IMR-90 (cell line): ENCODE measurements around the gene AHNAK2. TPM values are rescaled to one million over a fixed set of nuclear protein-coding genes. Genes with fewer than 3 reads are reported as not detected.

Experiments
- ATAC-seq: fragments of 200-7000 bp; cut with Tn5 transposase; 2 replicates; pipeline ENCODE4 v1.9.1; 2020; ENCODE audit warnings: low read depth, mild to moderate bottlenecking, moderate library complexity
- BruUV-seq: library from RNA; stranded (reverse); fragments of 400-500 nt; replicated peaks from 2 replicates; lab custom pipeline; 2021; lab: Mats Ljungman, UMichigan
- CTCF ChIA-PET: fragments of 300-600 bp; formaldehyde crosslinking; extraction: SDS; loops from one replicate; lab custom pipeline; 2021; ENCODE audit warnings: antibody characterized with exemption; lab: Yijun Ruan, JAX
- POLR2A ChIA-PET: fragments of 300-600 bp; sonication (Branson Sonifier 250); formaldehyde crosslinking; loops from one replicate; lab custom pipeline; 2022; ENCODE audit warnings: antibody characterized with exemption; ENCODE audit not compliant: unreplicated experiment; lab: Charles Lee
- DNase-seq: peaks from one replicate; pipeline ENCODE4 v3.0.0; 2013
- H2AFZ ChIP-seq: replicated peaks from 2 replicates; pipeline ENCODE3; 2013; ENCODE audit warnings: low read length, mild to moderate bottlenecking; ENCODE audit not compliant: poor library complexity
- H2AK5ac ChIP-seq: 2 replicates; pipeline ENCODE4 v1.6.1; 2013; ENCODE audit warnings: low read depth, low read length, inconsistent platforms
- H2AK9ac ChIP-seq: replicated peaks from 2 replicates; pipeline ENCODE3; 2013; ENCODE audit warnings: mild to moderate bottlenecking, low read depth, low read length, moderate library complexity; ENCODE audit not compliant: poor library complexity
- H2BK120ac ChIP-seq: 2 replicates; pipeline ENCODE4 v1.6.1; 2013; ENCODE audit warnings: low read depth, low read length, inconsistent platforms
- H2BK15ac ChIP-seq: 3 replicates; pipeline ENCODE4 v1.6.1; 2013; ENCODE audit warnings: low read depth, low read length, inconsistent platforms
- H2BK20ac ChIP-seq: 2 replicates; pipeline ENCODE4 v1.6.1; 2013; ENCODE audit warnings: low read depth, mild to moderate bottlenecking, inconsistent platforms, low read length, moderate library complexity
- H2BK5ac ChIP-seq: 2 replicates; pipeline ENCODE4 v1.6.1; 2013; ENCODE audit warnings: mild to moderate bottlenecking, low read depth, low read length, inconsistent platforms; ENCODE audit not compliant: poor library complexity, severe bottlenecking
- H3K14ac ChIP-seq: replicated peaks from 2 replicates; pipeline ENCODE4 v1.6.1; 2013; ENCODE audit warnings: low read depth, low read length, inconsistent platforms
- H3K18ac ChIP-seq: 2 replicates; pipeline ENCODE4 v1.6.1; 2013; ENCODE audit warnings: low read depth, low read length, control low read depth
- H3K23ac ChIP-seq: 2 replicates; pipeline ENCODE4 v1.6.1; 2013; ENCODE audit warnings: low read depth, low read length, inconsistent platforms
- H3K27ac ChIP-seq: 2 replicates; pipeline ENCODE4 v1.5.1; 2013; ENCODE audit warnings: mild to moderate bottlenecking, control low read depth, low read length; ENCODE audit not compliant: insufficient read depth
- H3K27me3 ChIP-seq: 2 replicates; pipeline ENCODE4 v1.6.1; 2013; ENCODE audit warnings: low read length; ENCODE audit not compliant: control insufficient read depth, insufficient read depth
- H3K36me3 ChIP-seq: 2 replicates; pipeline ENCODE4 v1.6.1; 2013; ENCODE audit warnings: low read length, mixed read lengths; ENCODE audit not compliant: control insufficient read depth, insufficient read depth
- H3K4ac ChIP-seq: 2 replicates; pipeline ENCODE4 v1.6.1; 2013; ENCODE audit warnings: low read depth, low read length, inconsistent platforms
- H3K4me1 ChIP-seq: 2 replicates; pipeline ENCODE4 v1.6.1; 2013; ENCODE audit warnings: low read length, mixed read lengths; ENCODE audit not compliant: control insufficient read depth, insufficient read depth
- H3K4me2 ChIP-seq: 2 replicates; pipeline ENCODE4 v1.6.1; 2013; ENCODE audit warnings: low read depth, mild to moderate bottlenecking, control low read depth, low read length, moderate library complexity
- H3K4me3 ChIP-seq: 2 replicates; pipeline ENCODE4 v1.5.1; 2013; ENCODE audit warnings: low read depth, mild to moderate bottlenecking, control low read depth, low read length, moderate library complexity; ENCODE audit not compliant: insufficient read depth
- H3K56ac ChIP-seq: 2 replicates; pipeline ENCODE4 v1.6.1; 2013; ENCODE audit warnings: low read length, inconsistent platforms; ENCODE audit not compliant: insufficient read depth; ENCODE audit errors: extremely low read depth
- H3K79me1 ChIP-seq, 2 experiments: 2 replicates each; pipeline ENCODE4 v1.6.1; 2013; ENCODE audit warnings: low read length in 2 of 2, inconsistent platforms in 1 of 2, low read depth in 1 of 2
- H3K9ac ChIP-seq: 2 replicates; pipeline ENCODE4 v1.6.1; 2013; ENCODE audit warnings: low read depth, low read length, control low read depth
- H3K9me1 ChIP-seq: 2 replicates; pipeline ENCODE4 v1.6.1; 2013; ENCODE audit warnings: low read length, inconsistent platforms; ENCODE audit not compliant: insufficient read depth
- H3K9me3 ChIP-seq: 2 replicates; pipeline ENCODE4 v1.6.1; 2013; ENCODE audit warnings: low read length; ENCODE audit not compliant: control insufficient read depth, insufficient read depth
- H4K20me1 ChIP-seq: 2 replicates; pipeline ENCODE4 v1.6.1; 2013; ENCODE audit warnings: low read length, inconsistent platforms; ENCODE audit not compliant: insufficient read depth
- H4K5ac ChIP-seq: 2 replicates; pipeline ENCODE4 v1.6.1; 2013; ENCODE audit warnings: mild to moderate bottlenecking, low read depth, low read length, control low read depth
- H4K8ac ChIP-seq, 2 experiments: 2 replicates each; pipeline ENCODE4 v1.6.1; 2013; ENCODE audit warnings: low read depth in 2 of 2, low read length in 2 of 2, control low read depth in 1 of 2, inconsistent platforms in 1 of 2
- H4K91ac ChIP-seq: 2 replicates; pipeline ENCODE4 v1.6.1; 2013; ENCODE audit warnings: low read depth, low read length, inconsistent platforms; ENCODE audit not compliant: insufficient read depth
- BHLHE40 ChIP-seq: fragments of 150-350 bp; IDR thresholded peaks from 2 replicates; pipeline ENCODE4 v1.6.1; 2016; ENCODE audit warnings: mild to moderate bottlenecking, low read depth, low read length
- CEBPB ChIP-seq: IDR thresholded peaks from 2 replicates; pipeline ENCODE4 v1.6.1; 2012; ENCODE audit warnings: low read depth, low read length, improper control_type of control experiment
- CHD1 ChIP-seq: IDR thresholded peaks from 2 replicates; pipeline ENCODE4 v1.6.1; 2012; ENCODE audit warnings: low read depth, low read length, improper control_type of control experiment
- FOS ChIP-seq: fragments of 150-350 bp; IDR thresholded peaks from 2 replicates; pipeline ENCODE4 v1.6.1; 2016; ENCODE audit warnings: low read depth, low read length
- MAFK ChIP-seq: IDR thresholded peaks from 2 replicates; pipeline ENCODE4 v1.6.1; 2012; ENCODE audit warnings: low read depth, low read length, improper control_type of control experiment
- MAZ ChIP-seq: IDR thresholded peaks from 2 replicates; pipeline ENCODE4 v1.6.1; 2012; ENCODE audit warnings: low read depth, mild to moderate bottlenecking, low read length, improper control_type of control experiment, moderate library complexity, borderline replicate concordance
- MXI1 ChIP-seq: IDR thresholded peaks from 2 replicates; pipeline ENCODE4 v1.6.1; 2012; ENCODE audit warnings: low read depth, mild to moderate bottlenecking, low read length, moderate library complexity, borderline replicate concordance
- NFE2L2 ChIP-seq: fragments of 150-350 bp; IDR thresholded peaks from 2 replicates; pipeline ENCODE4 v1.6.1; 2016; ENCODE audit warnings: low read depth, mild to moderate bottlenecking, low read length
- POLR2A ChIP-seq: IDR thresholded peaks from 2 replicates; pipeline ENCODE4 v1.6.1; 2012; ENCODE audit warnings: mild to moderate bottlenecking, low read depth, low read length
- RAD21 ChIP-seq: IDR thresholded peaks from 2 replicates; pipeline ENCODE4 v1.6.1; 2012; ENCODE audit warnings: low read length, improper control_type of control experiment
- RCOR1 ChIP-seq: IDR thresholded peaks from 2 replicates; pipeline ENCODE4 v1.6.1; 2012; ENCODE audit warnings: mild to moderate bottlenecking, low read length, improper control_type of control experiment; ENCODE audit not compliant: insufficient replicate concordance
- RFX5 ChIP-seq: IDR thresholded peaks from 2 replicates; pipeline ENCODE4 v1.8.0; 2012; ENCODE audit warnings: low read depth, mild to moderate bottlenecking, low read length, moderate library complexity
- SMC3 ChIP-seq: fragments of 150-350 bp; IDR thresholded peaks from 2 replicates; pipeline ENCODE4 v1.6.1; 2016; ENCODE audit warnings: low read depth, mild to moderate bottlenecking, antibody characterized with exemption, low read length, moderate library complexity
- USF2 ChIP-seq: fragments of 150-350 bp; IDR thresholded peaks from 2 replicates; pipeline ENCODE4 v1.6.1; 2017; ENCODE audit warnings: mild to moderate bottlenecking, antibody characterized with exemption, low read length, low read depth
- WGBS, 2 experiments: methylation state at CpG; one replicate each; pipeline versions ENCODE4 v1.1.5 to v1.1.7; 2013; ENCODE audit warnings: missing lambda C conversion rate in 2 of 2; ENCODE audit not compliant: insufficient read length in 1 of 2; ENCODE audit errors: extremely low coverage in 2 of 2; 5-methylcytosine and 5-hydroxymethylcytosine counted together
- dilution Hi-C: fragments of 300-500 bp; cut with HindIII; formaldehyde crosslinking; loops from one replicate; pipeline ENCODE4 v1.14.3; 2018; ENCODE audit warnings: low sequenced_read_pairs; ENCODE audit not compliant: unreplicated experiment
- in situ Hi-C: fragments of 300-500 bp; cut with MboI; formaldehyde crosslinking; loops from 3 replicates; pipeline ENCODE4 v1.14.3; 2019; ENCODE audit warnings: low sequenced_read_pairs, inconsistent platforms, mixed read lengths
- intact Hi-C: fragments of 100-400 bp; cut with micrococcal nuclease; formaldehyde crosslinking; loops from 2 replicates; pipeline ENCODE4 v1.10.0; 2022
- polyA plus RNA-seq, 3 experiments: library from polyadenylated mRNA; depleted of rRNA; stranded (reverse); fragments of >200 nt; gene quantifications; 2 replicates each; pipeline ENCODE4 v1.2.3, GENCODE V29; 2012; ENCODE audit warnings: low replicate concordance in 1 of 3
- total RNA-seq: library from RNA; depleted of rRNA; stranded (reverse); fragments of >200 nt; gene quantifications from 2 replicates; pipeline ENCODE4 v1.2.3, GENCODE V29; 2012
- TF ChIP-seq, protein P1 (sequence below): conservative IDR thresholded peaks from 2 replicates; pipeline ENCODE4 v1.5.1; 2012; ENCODE audit warnings: mild to moderate bottlenecking, low read depth, low read length, improper control_type of control experiment
- TF ChIP-seq, protein P2 (sequence below): fragments of 150-350 bp; IDR thresholded peaks from 2 replicates; pipeline ENCODE4 v1.6.1; 2016; ENCODE audit warnings: low read depth, mild to moderate bottlenecking, low read length, moderate library complexity, borderline replicate concordance

Gene AHNAK2
- total and polyA plus RNA-seq, 2 of the 4 experiments (the other 2 are of a cell fraction), result 2.6 to 7.9 TPM

- CTCF ChIA-PET, result no interaction called here
- no peaks in the 10 kb centered on the region for H4K20me1 ChIP-seq
- H3K4me3 ChIP-seq, result no peak overlapping the region
- no peak overlapping the region for H3K27ac ChIP-seq
- no peak overlapping the region for H3K56ac ChIP-seq
- ATAC-seq, result no peak
- no peak overlapping the region for H2BK20ac ChIP-seq
- BruUV-seq, result no TSS peak
- DNase-seq, result no peak
- no peak overlapping the region for H3K14ac ChIP-seq
- H3K36me3 ChIP-seq, result no peaks in the 10 kb centered on the region
- no peak for TF ChIP-seq USF2
- no peak for TF ChIP-seq SMC3
- no peak for TF ChIP-seq RFX5
- TF ChIP-seq, protein P1, sequence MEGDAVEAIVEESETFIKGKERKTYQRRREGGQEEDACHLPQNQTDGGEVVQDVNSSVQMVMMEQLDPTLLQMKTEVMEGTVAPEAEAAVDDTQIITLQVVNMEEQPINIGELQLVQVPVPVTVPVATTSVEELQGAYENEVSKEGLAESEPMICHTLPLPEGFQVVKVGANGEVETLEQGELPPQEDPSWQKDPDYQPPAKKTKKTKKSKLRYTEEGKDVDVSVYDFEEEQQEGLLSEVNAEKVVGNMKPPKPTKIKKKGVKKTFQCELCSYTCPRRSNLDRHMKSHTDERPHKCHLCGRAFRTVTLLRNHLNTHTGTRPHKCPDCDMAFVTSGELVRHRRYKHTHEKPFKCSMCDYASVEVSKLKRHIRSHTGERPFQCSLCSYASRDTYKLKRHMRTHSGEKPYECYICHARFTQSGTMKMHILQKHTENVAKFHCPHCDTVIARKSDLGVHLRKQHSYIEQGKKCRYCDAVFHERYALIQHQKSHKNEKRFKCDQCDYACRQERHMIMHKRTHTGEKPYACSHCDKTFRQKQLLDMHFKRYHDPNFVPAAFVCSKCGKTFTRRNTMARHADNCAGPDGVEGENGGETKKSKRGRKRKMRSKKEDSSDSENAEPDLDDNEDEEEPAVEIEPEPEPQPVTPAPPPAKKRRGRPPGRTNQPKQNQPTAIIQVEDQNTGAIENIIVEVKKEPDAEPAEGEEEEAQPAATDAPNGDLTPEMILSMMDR, result no peak
- TF ChIP-seq NFE2L2, result no peak
- TF ChIP-seq MAFK, result no peak
- no peak for TF ChIP-seq FOS
- TF ChIP-seq, protein P2, sequence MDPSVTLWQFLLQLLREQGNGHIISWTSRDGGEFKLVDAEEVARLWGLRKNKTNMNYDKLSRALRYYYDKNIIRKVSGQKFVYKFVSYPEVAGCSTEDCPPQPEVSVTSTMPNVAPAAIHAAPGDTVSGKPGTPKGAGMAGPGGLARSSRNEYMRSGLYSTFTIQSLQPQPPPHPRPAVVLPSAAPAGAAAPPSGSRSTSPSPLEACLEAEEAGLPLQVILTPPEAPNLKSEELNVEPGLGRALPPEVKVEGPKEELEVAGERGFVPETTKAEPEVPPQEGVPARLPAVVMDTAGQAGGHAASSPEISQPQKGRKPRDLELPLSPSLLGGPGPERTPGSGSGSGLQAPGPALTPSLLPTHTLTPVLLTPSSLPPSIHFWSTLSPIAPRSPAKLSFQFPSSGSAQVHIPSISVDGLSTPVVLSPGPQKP, result no peak
- TF ChIP-seq BHLHE40, result no peak
- TF ChIP-seq CHD1, result no peak
- no peak for TF ChIP-seq RAD21
- TF ChIP-seq MAZ, result no peak
- TF ChIP-seq POLR2A, result no peak
- TF ChIP-seq CEBPB, result no peak
- TF ChIP-seq RCOR1, result no peak
- TF ChIP-seq MXI1, result no peak
- no peak overlapping the region for H2AK5ac ChIP-seq
- no peak overlapping the region for H3K23ac ChIP-seq
- H3K9me3 ChIP-seq, result peaks cover 4% of the 10 kb centered on the region; the same call in 1 of the 2 replicates
- H2BK15ac ChIP-seq, result no peak overlapping the region
- dilution Hi-C loops (no loop called here), intact Hi-C loops (no loop called here), in situ Hi-C loops (no loop called here)
- H4K5ac ChIP-seq, result no peak overlapping the region
- no peak overlapping the region for H4K91ac ChIP-seq
- no peak overlapping the region for H2BK5ac ChIP-seq
- no CpG with 5 or more reads among the region's 7 CpGs for WGBS, 2 experiments
- H3K4me2 ChIP-seq, result no peak overlapping the region
- H3K79me1 ChIP-seq, result no peaks in the 10 kb centered on the region
- H3K9ac ChIP-seq, result no peak overlapping the region
- peaks cover 26% of the 10 kb centered on the region for H3K27me3 ChIP-seq
- H3K4me1 ChIP-seq, result peaks cover 2% of the 10 kb centered on the region; the same call in 1 of the 2 replicates
- no peak overlapping the region for H3K18ac ChIP-seq
- POLR2A ChIA-PET, result no interaction called here
- H3K9me1 ChIP-seq, result no peaks in the 10 kb centered on the region
- no peak overlapping the region for H2AFZ ChIP-seq
- no peak overlapping the region for H4K8ac ChIP-seq
- H2BK120ac ChIP-seq, result no peak overlapping the region
- H3K4ac ChIP-seq, result no peak overlapping the region
- no peak overlapping the region for H2AK9ac ChIP-seq
Observed at GRCh38 chr14:104903990-104904389, 74.2 kb downstream of the AHNAK2 start.
